Stomach (tissue), 4 donors: ENCODE measurements around the gene ARHGEF2.

Experiments
- CTCF ChIP-seq, 7 experiments: fragments of 450-650 bp in 4 of 7; fragments of 200-600 bp in 3 of 7; sonication (generic) in 3 of 7; IDR thresholded peaks; one replicate each; pipeline ENCODE4 v1.5.1; 2016 to 2019; ENCODE audit warnings: antibody characterized with exemption in 7 of 7, control low read depth in 2 of 7, mild to moderate bottlenecking in 1 of 7
- EP300 ChIP-seq: sonication (generic); formaldehyde crosslinking; IDR thresholded peaks from one replicate; pipeline ENCODE4 v1.6.1; 2017; ENCODE audit warnings: antibody characterized with exemption
- POLR2A ChIP-seq, 4 donors: fragments of 450-650 bp; IDR thresholded peaks; one replicate each; pipeline ENCODE4 v1.6.1; 2016; ENCODE audit warnings: antibody characterized with exemption in 4 of 4, control low read depth in 2 of 4, mild to moderate bottlenecking in 1 of 4, moderate library complexity in 1 of 4

GRCh38 chr1:155957411-155957915, 20.9 kb downstream of the ARHGEF2 start:
- no peak for TF ChIP-seq CTCF (IDR thresholded peaks at IDR 0.05)
- no peak for TF ChIP-seq EP300
- TF ChIP-seq POLR2A (IDR thresholded peaks at IDR 0.05): no peak
